Heart left ventricle (tissue), 16 donors: ENCODE data around the gene TRIP11. TPM values are rescaled to one million over a fixed set of nuclear protein-coding genes. Genes with fewer than 3 reads are reported as not detected.

Experiments used
- ATAC-seq, 4 donors: fragments of 200-7000 bp; cut with Tn5 transposase; one replicate each; pipeline ENCODE4 v1.9.1; 2020 to 2022; ENCODE audit warnings: moderate library complexity in 4 of 4, mild to moderate bottlenecking in 3 of 4, moderate number of reproducible peaks in 1 of 4
- DNase-seq, 5 donors: peaks; one replicate each; pipeline ENCODE4 v3.0.0-alpha.2; 2020
- H3K27ac ChIP-seq, 12 donors: fragments of 200-600 bp; sonication (generic) in 4 of 12; one replicate each; pipeline versions ENCODE4 v1.5.0 to v1.8.0; 2016 to 2022; ENCODE audit warnings: mild to moderate bottlenecking in 2 of 12
- H3K27me3 ChIP-seq, 9 donors: fragments of 200-600 bp; sonication (generic) in 2 of 9; one replicate each; pipeline versions ENCODE4 v1.5.1 to v1.8.0; 2016 to 2022; ENCODE audit warnings: mild to moderate bottlenecking in 3 of 9
- H3K36me3 ChIP-seq, 9 donors: fragments of 200-600 bp; sonication (generic) in 2 of 9; one replicate each; pipeline versions ENCODE4 v1.5.0 to v1.8.0; 2018 to 2022; ENCODE audit warnings: mild to moderate bottlenecking in 2 of 9
- H3K4me1 ChIP-seq, 12 donors: fragments of 200-600 bp; sonication (generic) in 4 of 12; one replicate each; pipeline versions ENCODE4 v1.5.0 to v1.8.0; 2016 to 2022; ENCODE audit warnings: mild to moderate bottlenecking in 3 of 12
- H3K4me3 ChIP-seq, 12 donors: fragments of 200-600 bp; sonication (generic) in 4 of 12; one replicate each; pipeline versions ENCODE4 v1.5.0 to v1.8.0; 2017 to 2022; ENCODE audit warnings: mild to moderate bottlenecking in 9 of 12, moderate library complexity in 4 of 12
- H3K9me3 ChIP-seq, 12 donors: fragments of 200-600 bp; sonication (generic) in 4 of 12; one replicate each; pipeline versions ENCODE4 v1.5.0 to v1.8.0; 2016 to 2022; ENCODE audit warnings: mild to moderate bottlenecking in 1 of 12
- POLR2A ChIP-seq, 2 donors: fragments of 450-650 bp; IDR thresholded peaks; one replicate each; pipeline ENCODE4 v1.6.1; 2017; ENCODE audit warnings: antibody characterized with exemption in 2 of 2, mild to moderate bottlenecking in 2 of 2, moderate library complexity in 2 of 2
- WGBS, 4 donors: extraction: QIAGEN DNeasy Blood & Tissue Kit in 2 of 4; methylation state at CpG; one replicate each; pipeline versions ENCODE4 v1.1.5 to v1.1.7; 2013 to 2018; 5-methylcytosine and 5-hydroxymethylcytosine counted together
- intact Hi-C, 10 donors: fragments of 100-400 bp; cut with DNase I; formaldehyde crosslinking; loops; one replicate each; pipeline versions ENCODE4 v1.11.1 to v1.14.2; 2022
- polyA plus RNA-seq, 2 donors: library from polyadenylated mRNA; stranded (reverse); fragments of 200-250 nt; gene quantifications; one replicate each; pipeline ENCODE4 v1.2.3, GENCODE V29; 2013
- total RNA-seq, 9 donors: library from RNA; depleted of rRNA in 2 of 9; stranded (reverse); fragments of >200 nt in 2 of 9; fragmentation: NEBNext Ultra II Directional in 3 of 9; extraction: Animal tissue kit (Norgen Biotek cat#: 25700) in 3 of 9; gene quantifications; one replicate each; pipeline versions ENCODE4 v1.1.0 to v1.2.4, GENCODE V29; 2016 to 2023
- TF ChIP-seq, protein P1 (sequence below), 12 donors: fragments of 200-600 bp; sonication (generic) in 4 of 12; IDR thresholded peaks; one replicate each; pipeline versions ENCODE4 v1.5.0 to v1.8.0; 2018 to 2022; ENCODE audit warnings: antibody characterized with exemption in 12 of 12, mild to moderate bottlenecking in 5 of 12
- donor health status: ischemic (EF 13 %, LVEDD 7.1; RV severe dilation, severe dysfunction).
- donor health status: healthy with polysubstance abuse.
- donor health status: DM: no; HTN: yes; CAD: no.
- donor health status: DM: no; HTN: no; CAD: no.
- donor health status: ischemic (EF 25% LVEDD 6.9; RV normal size, moderate dysfunction).
- donor health status: ischemic (EF 25% LVEDD 5.7; RV mildly dilated, moderate dysfunction).
- donor health status: healthy.
- donor health status: DM: yes; HTN: yes; CAD: no.
- donor health status: ischemic (EF 35%, LVEDD 5.7; RV mildly dilated, moderate dysfunction).
- donor health status: nonischemic (EF 11% LVEDD 7.7; RV severe dilation, severe dysfunction).
- donor health status: DM: yes; HTN: yes; CAD: no.
- donor health status: PGD.
- donor health status: ischemic (EF 29% LVEDD 5.4; RV normal size, mild dysfunction).
- donor health status: nonischemic (EF 23%, LVEDD 6.1; RV moderate dilation, normal function).

The TRIP11 gene
- total and polyA plus RNA-seq, 11 donors: 4.8 to 68.6 (median 48.7) TPM

DNA sequence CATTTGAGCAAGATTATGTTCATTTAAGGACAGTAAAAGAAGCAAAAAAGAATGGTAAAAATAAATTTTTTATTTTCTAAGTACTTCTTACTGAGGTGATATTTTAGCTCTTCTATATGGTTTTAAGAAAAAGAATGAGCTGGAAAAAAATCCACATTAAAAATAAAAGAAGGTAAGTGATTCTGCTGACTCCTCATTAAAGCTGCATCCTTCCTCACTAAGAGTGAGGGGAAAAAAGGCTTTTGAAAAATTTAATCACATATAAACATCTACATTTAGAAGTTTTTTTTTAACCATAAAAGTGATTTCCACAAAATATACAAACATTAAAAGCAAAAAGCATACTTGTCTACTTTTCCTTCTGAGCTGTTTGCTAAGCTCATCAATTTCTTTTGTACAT, 64.1 kb downstream of the TRIP11 start:
- H3K36me3 ChIP-seq: peaks cover 0 to 75% (median 58%) of the 10 kb centered on the region in 9 donors

DNA sequence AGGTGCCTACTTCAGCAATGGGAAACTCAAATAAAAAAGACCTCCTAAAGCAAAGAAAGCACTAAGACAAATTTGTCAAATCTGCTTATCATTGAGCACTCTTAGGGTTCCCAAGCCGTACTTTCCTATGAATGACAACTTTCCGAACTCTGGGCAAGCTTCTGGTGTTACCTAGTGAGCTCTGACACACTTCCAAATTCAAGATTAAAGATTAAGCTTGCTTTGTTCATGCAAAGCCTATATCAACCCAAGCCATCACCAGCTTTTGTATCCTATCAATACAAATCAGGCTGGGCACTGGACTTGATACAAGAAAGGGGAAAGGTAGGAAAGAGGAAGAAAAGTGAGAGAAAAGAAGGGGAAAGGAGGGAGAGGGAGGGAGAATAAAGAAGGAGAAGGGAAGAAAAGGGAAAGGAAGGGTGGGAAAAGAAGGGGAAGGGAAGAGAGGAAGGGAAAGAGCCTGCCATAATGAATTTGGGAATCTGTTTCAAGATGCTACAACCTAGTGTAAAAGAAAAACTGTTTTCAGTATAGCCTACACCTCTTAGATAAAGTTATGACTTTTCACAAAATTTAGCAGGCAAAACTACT, 68.6 kb downstream of the TRIP11 start:
- WGBS, 4 donors: 91 to 97% (median 94%) methylated on average over 2 of the region's 2 CpGs
- Histone ChIP-seq H3K9me3 (no peaks in the 10 kb centered on the region), H3K4me1 (no peaks in the 10 kb centered on the region), H3K27me3 (no peaks in the 10 kb centered on the region), H3K4me3 (no peak overlapping the region), H3K27ac (no peak overlapping the region), H3K36me3 (peaks cover 2 to 95% (median 69%) of the 10 kb centered on the region in 9 donors)
- TF ChIP-seq, protein P1, sequence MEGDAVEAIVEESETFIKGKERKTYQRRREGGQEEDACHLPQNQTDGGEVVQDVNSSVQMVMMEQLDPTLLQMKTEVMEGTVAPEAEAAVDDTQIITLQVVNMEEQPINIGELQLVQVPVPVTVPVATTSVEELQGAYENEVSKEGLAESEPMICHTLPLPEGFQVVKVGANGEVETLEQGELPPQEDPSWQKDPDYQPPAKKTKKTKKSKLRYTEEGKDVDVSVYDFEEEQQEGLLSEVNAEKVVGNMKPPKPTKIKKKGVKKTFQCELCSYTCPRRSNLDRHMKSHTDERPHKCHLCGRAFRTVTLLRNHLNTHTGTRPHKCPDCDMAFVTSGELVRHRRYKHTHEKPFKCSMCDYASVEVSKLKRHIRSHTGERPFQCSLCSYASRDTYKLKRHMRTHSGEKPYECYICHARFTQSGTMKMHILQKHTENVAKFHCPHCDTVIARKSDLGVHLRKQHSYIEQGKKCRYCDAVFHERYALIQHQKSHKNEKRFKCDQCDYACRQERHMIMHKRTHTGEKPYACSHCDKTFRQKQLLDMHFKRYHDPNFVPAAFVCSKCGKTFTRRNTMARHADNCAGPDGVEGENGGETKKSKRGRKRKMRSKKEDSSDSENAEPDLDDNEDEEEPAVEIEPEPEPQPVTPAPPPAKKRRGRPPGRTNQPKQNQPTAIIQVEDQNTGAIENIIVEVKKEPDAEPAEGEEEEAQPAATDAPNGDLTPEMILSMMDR (IDR thresholded peaks at IDR 0.05): no peak
- no peak for TF ChIP-seq POLR2A (IDR thresholded peaks at IDR 0.05)
- DNase-seq (no peak), ATAC-seq (no peak)
- intact Hi-C loops: no loop called here

More for the DNA sequence above, 64.1 kb downstream of the TRIP11 start:
- TF ChIP-seq POLR2A (IDR thresholded peaks at IDR 0.05): no peak
- TF ChIP-seq, protein P1 (IDR thresholded peaks at IDR 0.05): no peak
- Histone ChIP-seq H3K27ac (no peak overlapping the region), H3K4me1 (peaks cover 0 to 18% (median 11%) of the 10 kb centered on the region in 12 donors), H3K27me3 (no peaks in the 10 kb centered on the region), H3K4me3 (no peak overlapping the region), H3K9me3 (no peaks in the 10 kb centered on the region)
- intact Hi-C loops: no loop called here
- ATAC-seq (no peak), DNase-seq (no peak)

DNA sequence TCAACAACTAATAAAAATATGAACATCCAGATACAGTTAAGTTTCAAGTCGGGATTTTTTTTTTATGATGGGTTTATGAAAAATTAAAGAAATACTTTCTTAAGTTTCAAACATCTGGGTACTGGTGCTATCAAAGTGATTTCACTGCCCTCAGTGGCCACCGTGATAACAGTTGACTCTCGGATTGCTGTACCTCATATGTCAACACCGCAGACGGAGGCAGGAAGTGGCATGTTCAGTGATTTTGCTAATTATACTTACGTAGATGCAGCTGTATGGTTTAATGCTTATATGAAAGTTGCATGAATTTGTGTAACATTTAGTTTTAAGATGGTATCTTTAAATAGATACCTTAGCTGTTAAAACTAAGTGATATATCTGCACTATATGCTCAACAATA, 71.6 kb downstream of the TRIP11 start:
- intact Hi-C loops: no loop called here
- no peak for DNase-seq

DNA sequence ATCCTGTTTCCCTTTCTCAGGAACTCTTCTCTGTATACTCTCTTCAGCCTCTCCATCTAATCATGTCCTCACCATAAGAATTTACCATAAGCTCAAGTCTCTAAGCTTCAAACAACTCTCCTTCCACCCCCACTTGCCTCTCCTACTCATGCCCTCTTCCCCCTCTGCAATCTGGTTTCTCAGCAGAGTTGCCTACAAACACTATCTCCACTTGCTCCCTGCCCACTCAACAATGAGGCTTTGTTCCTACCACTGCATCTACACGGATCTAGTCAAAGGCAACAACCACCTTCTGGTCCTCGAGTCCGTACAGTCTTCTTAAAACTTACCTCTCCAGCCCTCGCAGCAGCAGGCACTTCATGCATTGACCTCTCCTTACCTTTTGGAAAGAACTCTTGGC, 75.1 kb downstream of the TRIP11 start:
- intact Hi-C loops: no loop called here
- Histone ChIP-seq H3K27me3 (no peaks in the 10 kb centered on the region), H3K27ac (no peak overlapping the region), H3K9me3 (no peaks in the 10 kb centered on the region), H3K4me1 (no peaks in the 10 kb centered on the region), H3K4me3 (no peak overlapping the region), H3K36me3 (peaks cover 0 to 34% (median 19%) of the 10 kb centered on the region in 9 donors)
- ATAC-seq: no peak
- TF ChIP-seq, protein P1 (IDR thresholded peaks at IDR 0.05): no peak
- TF ChIP-seq POLR2A (IDR thresholded peaks at IDR 0.05): no peak
- DNase-seq: no peak
- 73 to 82% (median 80%) methylated on average over 4 of the region's 4 CpGs for WGBS, 4 donors

More for the DNA sequence above, 71.6 kb downstream of the TRIP11 start:
- Histone ChIP-seq H3K9me3 (no peaks in the 10 kb centered on the region), H3K4me3 (no peak overlapping the region), H3K36me3 (peaks cover 2 to 70% (median 48%) of the 10 kb centered on the region in 9 donors), H3K4me1 (no peaks in the 10 kb centered on the region), H3K27me3 (no peaks in the 10 kb centered on the region), H3K27ac (no peak overlapping the region)
- no peak for TF ChIP-seq POLR2A (IDR thresholded peaks at IDR 0.05)
- TF ChIP-seq, protein P1 (IDR thresholded peaks at IDR 0.05): no peak
- no peak for ATAC-seq
- WGBS, 4 donors: 63 to 66% (median 64%) methylated on average over 6 of the region's 6 CpGs
